Activated naive CD4-positive, alpha-beta T cell (primary cell): ENCODE results near the gene ENOSF1.
"Not testable (repeated sequence)": the region's sequence is repeated elsewhere in the genome, so short reads cannot be mapped to it uniquely, and the experiment has no call there.

ENCODE experiments used
- DNase-seq, 4 experiments: peaks; one replicate each; lab custom pipeline; 2025; lab: John Stamatoyannopoulos, UW

Gene ENOSF1

GRCh38 chr18:706405-706804 is 6.0 kb downstream of the ENOSF1 start:
- DNase-seq, result no peak

- no peak for DNase-seq
These were observed 9.0 kb downstream of the ENOSF1 start for GRCh38 chr18:703213-703967.

GRCh38 chr18:697800-698199 is 14.6 kb downstream of the ENOSF1 start:
- DNase-seq, result no peak

GRCh38 chr18:697012-697411 is 15.4 kb downstream of the ENOSF1 start:
- no peak for DNase-seq

- DNase-seq, result no peak
These were observed 18.8 kb downstream of the ENOSF1 start for GRCh38 chr18:693466-694187.

- DNase-seq, result no peak
These were observed 19.6 kb downstream of the ENOSF1 start for GRCh38 chr18:692824-693223.

GRCh38 chr18:688323-688722 is 24.1 kb downstream of the ENOSF1 start:
- no peak for DNase-seq

GRCh38 chr18:686339-687111 is 25.9 kb downstream of the ENOSF1 start:
- no peak for DNase-seq

- DNase-seq, result no peak
These were observed 27.0 kb downstream of the ENOSF1 start for GRCh38 chr18:685438-685837.

GRCh38 chr18:683531-683930 is 28.9 kb downstream of the ENOSF1 start:
- DNase-seq, result no peak

- no peak for DNase-seq
These were observed 29.6 kb downstream of the ENOSF1 start for GRCh38 chr18:682833-683232.

- not testable (repeated sequence) for DNase-seq
These were observed 30.0 kb downstream of the ENOSF1 start for GRCh38 chr18:682416-682815.

GRCh38 chr18:681985-682384 is 30.4 kb downstream of the ENOSF1 start:
- DNase-seq, result no peak

GRCh38 chr18:680392-680791 is 32.0 kb downstream of the ENOSF1 start:
- DNase-seq, result no peak

- DNase-seq, result no peak
These were observed 32.9 kb downstream of the ENOSF1 start for GRCh38 chr18:679516-679915.

GRCh38 chr18:678482-679182 is 33.8 kb downstream of the ENOSF1 start:
- DNase-seq, result no peak

- DNase-seq, result no peak
These were observed 34.5 kb downstream of the ENOSF1 start for GRCh38 chr18:677951-678381.

- DNase-seq, result no peak
These were observed 35.3 kb downstream of the ENOSF1 start for GRCh38 chr18:677145-677544.

GRCh38 chr18:676736-677135 is 35.7 kb downstream of the ENOSF1 start:
- DNase-seq, result no peak

GRCh38 chr18:676069-676468 is 36.4 kb downstream of the ENOSF1 start:
- DNase-seq, result no peak

GRCh38 chr18:675307-675706 is 37.1 kb downstream of the ENOSF1 start:
- no peak for DNase-seq

- no peak for DNase-seq
These were observed 38.7 kb downstream of the ENOSF1 start for GRCh38 chr18:673769-674168.
